HG02885 (cell line): ENCODE data around the gene HSFX3.
"Not testable (repeated sequence)": the region's sequence is repeated elsewhere in the genome, so short reads cannot be mapped to it uniquely, and the experiment has no call there.

ENCODE experiments used
- ATAC-seq: cut with Tn5 transposase; IDR thresholded peaks from one replicate; pipeline ENCODE4 v1.9.1; 2021; ENCODE audit warnings: mild to moderate bottlenecking; ENCODE audit not compliant: unreplicated experiment, poor library complexity

HSFX3 gene

DNA sequence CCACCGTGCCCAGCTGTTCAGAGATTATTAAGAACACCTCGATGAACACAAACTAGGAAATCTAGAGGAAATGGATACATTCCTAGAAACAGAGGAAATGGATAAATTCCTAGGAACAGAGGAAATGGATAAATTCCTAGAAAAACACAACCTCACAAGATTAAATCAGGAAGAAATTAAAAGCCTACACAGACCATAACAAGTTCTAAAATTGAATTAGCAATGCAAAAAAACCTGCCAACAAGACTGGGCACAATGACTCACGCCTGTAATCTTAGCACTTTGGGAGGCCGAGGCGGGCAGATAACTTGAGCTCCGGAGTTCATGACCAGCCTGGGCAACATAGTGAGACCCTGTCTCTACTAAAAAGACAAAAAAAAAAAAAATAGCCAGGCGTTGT lies 31.5 kb downstream of the HSFX3 start:
- no peak for ATAC-seq

DNA sequence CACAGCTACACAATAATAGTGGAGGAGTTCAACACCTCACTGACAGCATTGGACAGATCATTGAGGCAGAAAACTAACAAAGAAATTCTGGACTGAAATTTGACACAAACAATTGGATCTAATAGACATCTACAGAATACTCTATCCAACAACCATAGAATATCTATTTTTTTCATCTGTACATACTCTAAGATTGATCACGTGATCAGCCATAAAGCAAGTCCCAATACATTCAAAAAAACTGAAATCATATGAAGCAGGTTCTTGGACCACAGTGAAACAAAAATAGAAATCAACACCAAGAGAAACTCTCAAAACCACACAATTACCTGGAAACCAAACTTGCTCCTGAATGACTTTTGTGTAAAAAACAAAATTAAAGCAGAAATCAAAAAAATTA lies 32.4 kb downstream of the HSFX3 start:
- ATAC-seq = no peak

DNA sequence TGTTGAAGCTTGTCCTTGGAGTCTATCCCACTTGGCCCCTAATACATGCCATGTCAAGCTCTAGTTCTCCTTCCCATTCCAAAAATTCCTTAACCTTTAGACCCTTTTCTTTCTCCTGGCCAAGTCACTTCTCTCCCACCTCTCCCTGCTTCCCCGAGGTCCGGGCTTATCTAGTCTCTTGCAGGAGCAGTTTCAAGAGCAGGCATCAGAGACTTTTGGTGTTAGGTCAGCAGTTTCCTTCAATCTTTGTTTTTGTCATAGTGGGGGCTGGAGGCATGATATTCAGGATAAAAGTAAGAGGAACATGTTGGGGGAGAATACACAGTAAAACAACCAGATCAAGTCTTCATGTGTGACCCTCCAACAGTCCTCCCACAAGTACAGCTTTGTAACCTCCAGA lies 33.1 kb downstream of the HSFX3 start:
- no peak for ATAC-seq

GRCh38 chrX:149515954-149516602 lies 33.6 kb downstream of the HSFX3 start:
- ATAC-seq = no peak

DNA sequence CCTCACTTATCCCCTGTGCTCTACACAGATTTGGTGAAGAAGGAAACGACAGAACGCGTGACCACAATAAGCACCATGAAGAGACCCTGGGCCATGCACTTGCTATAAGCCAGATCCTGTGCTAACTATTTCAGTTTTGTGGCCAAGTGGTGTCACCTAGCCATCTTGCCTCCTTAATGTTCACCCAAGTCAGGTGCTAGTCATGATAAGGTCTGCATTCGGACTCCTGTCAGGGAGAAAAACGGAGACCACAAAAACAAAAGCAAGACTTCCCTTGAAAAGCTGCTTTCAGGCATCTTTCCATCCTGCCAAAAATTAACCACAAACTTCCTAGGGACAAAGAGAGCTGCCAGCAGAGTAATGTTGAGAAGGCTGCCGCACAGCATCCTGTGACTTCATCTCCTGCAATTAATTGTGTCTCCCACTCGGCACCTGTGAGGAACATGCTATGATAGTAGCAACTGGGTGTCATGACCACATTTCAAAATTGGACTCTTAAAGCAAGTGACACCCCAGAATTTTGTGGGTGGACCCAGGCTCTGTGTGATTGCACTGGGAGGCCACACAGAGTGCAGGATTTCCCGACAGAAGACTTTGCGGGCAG lies 35.8 kb downstream of the HSFX3 start:
- no peak for ATAC-seq

- ATAC-seq = peak; percentile 89
Measured at GRCh38 chrX:149512225-149512885, 37.4 kb downstream of the HSFX3 start.

DNA sequence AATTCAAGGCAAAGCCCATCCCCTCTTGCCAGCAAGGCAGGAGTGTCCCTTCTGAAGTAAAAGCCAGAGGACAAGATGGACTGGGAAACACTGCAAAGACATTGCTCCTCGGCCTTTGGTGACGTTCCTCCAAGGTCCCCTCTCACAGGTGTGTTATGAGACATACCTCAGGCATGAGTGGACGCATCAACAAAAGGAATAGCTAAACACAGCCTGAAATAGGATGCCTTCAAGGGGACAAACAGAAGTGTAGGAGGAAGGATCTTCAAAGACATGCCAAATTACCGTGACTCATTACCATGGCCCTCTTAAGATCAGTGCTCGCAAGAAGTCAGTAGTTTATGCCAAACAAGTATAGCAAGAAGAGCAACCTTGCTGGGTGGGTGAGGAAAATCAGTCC lies 38.6 kb downstream of the HSFX3 start:
- no peak for ATAC-seq

DNA sequence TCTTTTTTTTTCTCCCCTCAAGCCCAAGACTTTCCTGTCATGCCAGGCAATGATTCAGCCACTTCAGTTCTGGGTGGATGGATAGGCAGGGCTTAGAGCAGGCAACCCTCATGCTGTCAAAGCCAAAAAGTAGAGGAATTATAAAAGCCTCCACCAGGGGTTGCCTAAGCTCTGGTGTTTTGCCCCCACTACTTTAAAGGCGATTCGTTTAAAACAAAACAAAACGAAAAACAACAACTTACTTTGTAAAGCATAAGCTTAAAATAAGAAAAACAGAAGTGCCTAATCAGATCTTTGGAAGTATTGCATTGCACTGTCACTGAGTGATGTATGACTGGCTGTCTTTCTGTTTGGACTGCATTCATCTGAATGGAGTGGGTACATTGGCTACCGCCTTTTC lies 39.3 kb downstream of the HSFX3 start:
- no peak for ATAC-seq

GRCh38 chrX:149508467-149508866 lies 41.3 kb downstream of the HSFX3 start:
- no peak for ATAC-seq

DNA sequence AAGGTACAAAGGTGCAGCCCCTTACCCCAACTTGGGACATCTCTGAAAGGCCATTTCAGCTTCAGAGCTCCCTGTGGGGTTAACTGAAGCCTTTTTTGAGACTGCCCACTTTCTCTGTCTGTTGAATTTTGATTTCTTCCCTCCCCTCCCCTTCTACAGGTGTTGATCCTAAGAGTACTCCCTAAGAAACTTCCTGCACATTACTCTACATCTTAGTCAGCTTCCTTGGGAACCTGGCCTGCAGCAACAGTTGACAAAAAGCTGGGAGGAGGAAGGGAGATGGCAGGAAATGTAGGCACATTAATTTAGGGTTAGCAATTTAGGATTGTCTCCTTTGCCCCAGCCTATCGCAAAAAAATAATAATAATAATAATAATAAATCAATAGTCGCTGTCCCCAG lies 43.4 kb downstream of the HSFX3 start:
- ATAC-seq = no peak

GRCh38 chrX:149505671-149506070 lies 44.1 kb downstream of the HSFX3 start:
- ATAC-seq = no peak

DNA sequence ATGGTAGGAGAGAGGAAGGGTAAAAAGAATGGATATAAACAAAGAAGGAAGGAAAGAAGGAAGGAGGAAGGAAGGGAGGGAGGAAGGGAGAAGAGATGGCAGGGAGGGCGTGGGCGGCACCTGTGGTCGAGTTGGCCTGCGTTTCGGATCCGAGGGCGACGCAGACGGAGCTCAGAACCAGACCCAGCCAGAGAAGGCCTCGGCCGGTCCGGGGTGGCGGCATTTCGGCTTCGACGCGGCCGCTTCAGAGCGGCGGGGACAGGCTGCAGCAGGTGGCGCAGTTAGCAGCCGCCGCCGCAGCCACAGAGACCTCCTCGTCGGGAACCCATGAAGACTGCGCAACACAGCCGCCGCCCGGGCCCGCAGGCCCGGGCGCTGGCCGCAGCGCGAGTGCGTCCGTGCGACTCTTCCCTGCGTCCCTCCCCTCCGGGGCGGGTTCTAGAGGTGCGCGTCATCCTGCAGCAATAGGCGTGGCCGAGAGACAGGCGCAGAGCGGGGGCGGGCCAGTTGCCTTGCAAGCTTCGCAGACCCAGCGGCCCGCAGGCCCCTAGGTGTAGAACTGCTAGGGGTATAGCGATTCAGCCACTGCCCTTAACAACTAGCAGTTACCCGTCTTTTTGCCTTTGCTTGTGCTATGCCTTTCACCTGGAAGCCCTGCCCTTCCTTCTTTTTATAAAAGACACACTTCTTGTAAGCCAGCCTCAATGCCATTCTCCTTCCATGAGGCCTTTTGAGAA lies 44.6 kb downstream of the HSFX3 start, which contains the start of gene IDS:
Gene IDS (minus strand): TSS at position 392 of the 737 bp plus-strand sequence. CDS start 169 bp downstream, at position 223.
- ATAC-seq = peak; percentile 70

DNA sequence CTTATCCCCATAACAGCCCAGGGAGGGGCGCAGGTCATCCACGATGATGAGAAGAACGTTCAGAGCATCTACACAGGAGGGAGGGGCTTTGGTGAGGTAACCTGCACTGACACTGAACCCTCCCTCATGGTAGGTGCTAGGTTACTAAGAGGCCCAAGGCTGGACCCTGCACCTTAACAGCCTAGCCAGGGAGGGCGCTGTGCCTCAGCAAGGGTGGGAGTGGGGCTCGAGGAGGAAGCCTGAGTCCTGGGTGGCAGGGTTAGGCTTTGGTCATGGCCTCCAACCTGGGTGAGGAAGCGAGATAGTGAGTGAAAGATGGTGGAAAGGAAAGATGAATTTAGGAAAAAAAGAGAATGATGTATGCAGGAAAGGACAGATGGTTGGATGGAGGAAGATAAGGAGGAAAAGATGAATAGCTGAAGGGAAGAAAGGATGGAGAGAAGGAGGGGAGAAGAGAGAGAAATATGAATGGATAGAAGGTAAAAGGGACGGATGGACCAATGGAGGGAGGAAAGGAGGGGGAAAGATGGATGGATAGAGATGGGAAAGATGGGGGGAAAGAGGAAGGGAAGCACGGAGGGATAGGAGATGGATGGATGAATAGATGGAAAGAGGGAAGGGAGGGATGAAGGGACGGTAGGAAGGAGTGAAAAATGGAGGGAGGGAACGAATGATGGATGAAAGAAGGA lies 45.4 kb downstream of the HSFX3 start:
- peak; percentile 40 for ATAC-seq

DNA sequence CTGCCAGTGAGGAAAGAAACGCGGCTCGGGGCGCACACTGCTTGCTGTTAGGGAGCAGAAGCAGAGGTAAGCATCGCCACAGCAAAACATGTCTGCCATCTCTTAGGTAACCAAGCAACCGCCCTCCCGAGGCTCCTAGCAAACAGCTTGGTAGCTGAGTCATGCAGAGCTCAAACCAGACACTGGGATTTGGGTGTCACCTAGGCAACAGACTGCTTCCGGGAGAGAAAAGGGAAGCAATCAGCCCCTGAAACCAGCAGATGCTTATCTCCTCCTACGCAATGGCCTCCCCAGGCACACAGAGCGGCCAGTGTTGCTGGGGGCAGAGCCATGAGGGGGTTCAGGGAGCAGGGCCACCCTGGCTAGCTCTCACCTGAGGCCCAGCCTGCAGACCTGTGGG lies 46.3 kb downstream of the HSFX3 start:
- peak; percentile 73 for ATAC-seq

- ATAC-seq = not testable (repeated sequence)
Measured at GRCh38 chrX:149502923-149503322, 46.8 kb downstream of the HSFX3 start.

GRCh38 chrX:149499766-149500165 lies 50.0 kb downstream of the HSFX3 start:
- ATAC-seq = no peak

- ATAC-seq = no peak
Measured at GRCh38 chrX:149498767-149499166, 51.0 kb downstream of the HSFX3 start.
